ENCODE measurements around the gene KRTAP4-7.

- TF ChIP-seq POLR2A (IDR thresholded peaks at IDR 0.05) (no peak), CTCF (IDR thresholded peaks at IDR 0.05) (no peak), POLR2AphosphoS5 (IDR thresholded peaks at IDR 0.05) (no peak)
These were observed 50.2 kb downstream of the KRTAP4-7 start for GRCh38 chr17:41133880-41134735.

All from suprapubic skin (tissue), 4 donors.